Choroid plexus epithelial cell (primary cell): Measurements from ENCODE around the gene NTRK1.

Source experiments
- DNase-seq: peaks from one replicate; pipeline ENCODE4 v3.0.0-alpha.2; 2010; ENCODE audit warnings: low read depth
- H3K4me3 ChIP-seq: 2 replicates; pipeline ENCODE4 v1.5.1; 2011; ENCODE audit warnings: low read depth, mild to moderate bottlenecking, control low read depth, low read length, moderate library complexity
- TF ChIP-seq, protein P1 (sequence below): conservative IDR thresholded peaks from 2 replicates; pipeline ENCODE4 v1.5.1; 2011; ENCODE audit warnings: low read depth, mild to moderate bottlenecking, control low read depth, inconsistent platforms, low read length, moderate library complexity

The NTRK1 gene

GRCh38 chr1:156911577-156912298 lies 51.1 kb downstream of the NTRK1 start:
- no peak overlapping the region for H3K4me3 ChIP-seq
- TF ChIP-seq, protein P1, sequence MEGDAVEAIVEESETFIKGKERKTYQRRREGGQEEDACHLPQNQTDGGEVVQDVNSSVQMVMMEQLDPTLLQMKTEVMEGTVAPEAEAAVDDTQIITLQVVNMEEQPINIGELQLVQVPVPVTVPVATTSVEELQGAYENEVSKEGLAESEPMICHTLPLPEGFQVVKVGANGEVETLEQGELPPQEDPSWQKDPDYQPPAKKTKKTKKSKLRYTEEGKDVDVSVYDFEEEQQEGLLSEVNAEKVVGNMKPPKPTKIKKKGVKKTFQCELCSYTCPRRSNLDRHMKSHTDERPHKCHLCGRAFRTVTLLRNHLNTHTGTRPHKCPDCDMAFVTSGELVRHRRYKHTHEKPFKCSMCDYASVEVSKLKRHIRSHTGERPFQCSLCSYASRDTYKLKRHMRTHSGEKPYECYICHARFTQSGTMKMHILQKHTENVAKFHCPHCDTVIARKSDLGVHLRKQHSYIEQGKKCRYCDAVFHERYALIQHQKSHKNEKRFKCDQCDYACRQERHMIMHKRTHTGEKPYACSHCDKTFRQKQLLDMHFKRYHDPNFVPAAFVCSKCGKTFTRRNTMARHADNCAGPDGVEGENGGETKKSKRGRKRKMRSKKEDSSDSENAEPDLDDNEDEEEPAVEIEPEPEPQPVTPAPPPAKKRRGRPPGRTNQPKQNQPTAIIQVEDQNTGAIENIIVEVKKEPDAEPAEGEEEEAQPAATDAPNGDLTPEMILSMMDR: no peak
- no peak for DNase-seq

- DNase-seq: no peak
- TF ChIP-seq, protein P1: no peak
- no peak overlapping the region for H3K4me3 ChIP-seq
Measured at GRCh38 chr1:156912310-156912709, 51.6 kb downstream of the NTRK1 start.

DNA sequence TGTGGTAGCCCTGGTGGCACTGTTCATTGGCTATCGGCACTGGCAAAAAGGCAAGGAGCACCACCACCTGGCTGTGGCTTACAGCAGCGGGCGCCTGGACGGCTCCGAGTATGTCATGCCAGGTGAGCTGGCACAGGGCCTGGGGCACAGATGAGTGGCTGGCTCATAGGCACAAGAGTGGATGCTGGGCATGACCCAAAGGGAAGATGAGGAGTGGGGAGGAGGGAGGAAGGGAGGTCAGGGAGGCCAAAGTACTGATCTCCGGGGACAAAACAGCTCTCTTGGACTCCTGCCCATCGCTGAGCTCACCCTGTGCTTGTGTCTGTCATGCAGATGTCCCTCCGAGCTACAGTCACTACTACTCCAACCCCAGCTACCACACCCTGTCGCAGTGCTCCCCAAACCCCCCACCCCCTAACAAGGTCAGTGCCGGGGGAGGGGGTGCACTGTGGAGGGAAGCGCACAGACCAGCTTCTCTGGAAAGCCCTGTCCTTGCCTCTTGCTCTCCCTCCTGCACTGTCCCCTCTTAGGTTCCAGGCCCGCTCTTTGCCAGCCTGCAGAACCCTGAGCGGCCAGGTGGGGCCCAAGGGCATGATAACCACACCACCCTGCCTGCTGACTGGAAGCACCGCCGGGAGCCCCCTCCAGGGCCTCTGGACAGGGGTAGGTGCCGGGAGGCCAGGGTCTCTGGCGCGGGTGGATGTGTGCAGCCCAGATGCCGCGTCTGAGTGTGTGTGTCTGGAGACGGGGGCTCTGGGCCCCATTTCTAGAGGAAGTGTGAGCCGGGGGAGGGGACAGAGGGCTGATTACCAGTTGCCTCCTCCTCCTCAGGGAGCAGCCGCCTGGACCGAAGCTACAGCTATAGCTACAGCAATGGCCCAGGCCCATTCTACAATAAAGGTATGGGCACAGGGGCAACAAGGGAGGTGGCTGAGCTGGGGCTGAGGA lies 52.5 kb downstream of the NTRK1 start:
- DNase-seq: no peak
- H3K4me3 ChIP-seq: no peak overlapping the region
- TF ChIP-seq, protein P1: no peak

DNA sequence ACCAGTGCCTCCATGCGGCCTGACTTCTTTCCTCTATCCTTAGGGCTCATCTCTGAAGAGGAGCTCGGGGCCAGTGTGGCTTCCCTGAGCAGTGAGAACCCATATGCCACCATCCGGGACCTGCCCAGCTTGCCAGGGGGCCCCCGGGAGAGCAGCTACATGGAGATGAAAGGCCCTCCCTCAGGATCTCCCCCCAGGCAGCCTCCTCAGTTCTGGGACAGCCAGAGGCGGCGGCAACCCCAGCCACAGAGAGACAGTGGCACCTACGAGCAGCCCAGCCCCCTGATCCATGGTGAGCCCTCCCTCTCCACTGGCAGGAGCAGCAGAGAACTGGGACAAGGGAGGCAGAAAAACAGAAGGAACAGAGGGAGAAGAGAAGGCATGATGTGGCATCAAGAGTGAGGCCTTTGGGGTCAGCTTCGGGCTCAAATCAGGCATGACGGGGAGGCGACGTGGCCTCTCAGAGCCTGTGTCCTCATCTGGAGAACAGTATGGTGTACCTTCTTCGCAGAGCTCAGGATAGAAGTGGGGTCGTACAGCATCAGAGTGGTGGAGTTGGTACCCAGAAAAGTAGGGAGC lies 53.2 kb downstream of the NTRK1 start:
- H3K4me3 ChIP-seq: no peak overlapping the region
- TF ChIP-seq, protein P1: no peak
- no peak for DNase-seq

DNA sequence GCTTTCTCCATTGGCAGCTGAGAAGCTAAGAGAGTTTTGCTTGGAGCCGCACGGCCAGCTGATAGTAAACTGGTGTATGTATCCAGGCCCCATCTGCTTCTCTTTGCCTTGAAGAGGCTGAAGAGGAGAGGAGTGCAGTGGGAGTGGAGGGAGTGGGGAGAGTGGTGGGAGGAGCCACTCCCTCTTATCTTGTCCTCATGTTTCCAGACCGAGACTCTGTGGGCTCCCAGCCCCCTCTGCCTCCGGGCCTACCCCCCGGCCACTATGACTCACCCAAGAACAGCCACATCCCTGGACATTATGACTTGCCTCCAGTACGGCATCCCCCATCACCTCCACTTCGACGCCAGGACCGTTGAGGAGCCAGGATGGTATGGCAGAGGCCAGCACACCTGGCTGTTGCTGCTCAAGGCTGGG lies 53.8 kb downstream of the NTRK1 start:
- peak; percentile 51 for DNase-seq
- no peak overlapping the region for H3K4me3 ChIP-seq
- TF ChIP-seq, protein P1: no peak

DNA sequence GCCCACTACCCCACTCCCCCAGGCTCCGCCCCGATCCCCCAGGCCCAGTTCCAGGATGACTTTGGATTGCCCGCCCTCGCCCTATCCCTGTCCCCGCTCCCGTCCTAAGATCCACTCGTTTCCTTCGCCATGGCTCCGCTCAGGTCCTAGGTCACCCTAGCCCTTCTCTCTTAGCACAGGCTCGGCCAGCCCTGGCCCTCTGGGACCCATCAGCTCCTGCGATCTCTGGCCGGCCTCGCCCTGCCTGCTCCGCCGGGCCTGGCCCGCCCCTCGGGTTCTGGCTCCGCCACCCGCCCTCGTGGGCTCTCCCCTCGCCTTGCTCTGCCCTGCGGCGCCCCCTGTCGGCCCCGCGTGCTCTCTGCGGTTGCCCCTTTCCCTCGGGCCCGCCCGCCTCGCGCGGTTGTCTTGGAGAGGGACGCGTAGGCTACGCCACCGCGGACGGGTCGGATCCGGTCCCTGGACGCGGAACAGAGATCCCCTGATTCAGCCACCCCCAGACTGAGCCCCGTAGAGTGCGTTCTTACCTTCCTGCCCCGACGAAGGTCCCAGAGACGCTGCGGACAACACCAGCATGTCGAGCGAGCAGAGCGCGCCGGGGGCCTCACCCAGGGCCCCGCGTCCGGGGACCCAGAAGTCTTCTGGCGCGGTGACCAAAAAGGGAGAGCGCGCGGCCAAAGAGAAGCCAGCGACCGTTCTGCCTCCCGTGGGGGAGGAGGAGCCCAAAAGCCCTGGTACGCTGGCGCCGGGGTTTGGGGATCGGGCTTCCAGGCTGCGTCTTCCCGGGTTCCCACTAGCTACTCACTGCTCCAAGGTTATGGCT lies 59.8 kb downstream of the NTRK1 start, which contains the start of gene LRRC71:
TSS of gene LRRC71 (plus strand) at position 400 of the 820 bp plus-strand sequence. CDS start at position 572, 172 bp downstream.
- TF ChIP-seq, protein P1: peak; percentile 74
- peak; percentile 75 for DNase-seq
- peak within 1 kb of the TSS; percentile 43 for H3K4me3 ChIP-seq
